H9 (cell line): ENCODE data around the gene CMTM2. TPM values are rescaled to one million over a fixed set of nuclear protein-coding genes. Genes with fewer than 3 reads are reported as not detected.
"Not testable (repeated sequence)": the region's sequence is repeated elsewhere in the genome, so short reads cannot be mapped to it uniquely, and the experiment has no call there.

Source experiments
- DNase-seq: peaks from one replicate; pipeline ENCODE4 v3.0.0-alpha.2; 2017
- H2AFZ ChIP-seq: one replicate; pipeline ENCODE4 v1.6.1; 2013; ENCODE audit warnings: mild to moderate bottlenecking, low read length, control low read depth, moderate library complexity
- H2AK5ac ChIP-seq: 2 replicates; pipeline ENCODE4 v1.6.1; 2013; ENCODE audit warnings: low read length, control low read depth, mixed read lengths; ENCODE audit not compliant: insufficient read length
- H2BK120ac ChIP-seq: one replicate; pipeline ENCODE4 v1.6.1; 2013; ENCODE audit warnings: low read depth, mild to moderate bottlenecking, low read length, control low read depth, inconsistent platforms; ENCODE audit not compliant: poor library complexity, severe bottlenecking
- H2BK12ac ChIP-seq: 2 replicates; pipeline ENCODE4 v1.6.1; 2013; ENCODE audit warnings: low read length, control low read depth, mixed read lengths, low read depth; ENCODE audit not compliant: insufficient read length
- H2BK15ac ChIP-seq: 2 replicates; pipeline ENCODE4 v1.6.1; 2013; ENCODE audit warnings: low read depth, low read length, control low read depth
- H2BK20ac ChIP-seq: one replicate; pipeline ENCODE4 v1.6.1; 2013; ENCODE audit warnings: low read depth, mild to moderate bottlenecking, low read length, control low read depth, inconsistent platforms; ENCODE audit not compliant: poor library complexity, severe bottlenecking
- H2BK5ac ChIP-seq: 2 replicates; pipeline ENCODE4 v1.6.1; 2013; ENCODE audit warnings: low read length, control low read depth, mixed read lengths; ENCODE audit not compliant: insufficient read length
- H3K14ac ChIP-seq: 2 replicates; pipeline ENCODE4 v1.6.1; 2013; ENCODE audit warnings: low read length, control low read depth; ENCODE audit not compliant: insufficient read depth
- H3K18ac ChIP-seq: 2 replicates; pipeline ENCODE4 v1.6.1; 2013; ENCODE audit warnings: low read depth, mild to moderate bottlenecking, mixed read lengths, low read length, control low read depth; ENCODE audit not compliant: insufficient read length
- H3K23ac ChIP-seq: 2 replicates; pipeline ENCODE4 v1.6.1; 2013; ENCODE audit warnings: low read length, control low read depth, mixed read lengths, low read depth; ENCODE audit not compliant: insufficient read length
- H3K23me2 ChIP-seq: 2 replicates; pipeline ENCODE4 v1.6.1; 2013; ENCODE audit warnings: low read depth, mild to moderate bottlenecking, mixed read lengths, low read length, control low read depth; ENCODE audit not compliant: insufficient read length, poor library complexity, severe bottlenecking
- H3K27ac ChIP-seq: 2 replicates; pipeline ENCODE4 v1.5.1; 2013; ENCODE audit warnings: low read length, control low read depth, mixed read lengths, low read depth; ENCODE audit not compliant: insufficient read length
- H3K27me3 ChIP-seq: 2 replicates; pipeline ENCODE4 v1.6.1; 2013; ENCODE audit warnings: low read length, control low read depth, inconsistent platforms; ENCODE audit not compliant: insufficient read depth
- H3K4ac ChIP-seq: 2 replicates; pipeline ENCODE4 v1.6.1; 2013; ENCODE audit warnings: low read depth, mild to moderate bottlenecking, control low read depth, inconsistent platforms, low read length, moderate library complexity
- H3K4me1 ChIP-seq: 2 replicates; pipeline ENCODE4 v1.6.1; 2013; ENCODE audit warnings: low read length, control low read depth, inconsistent platforms; ENCODE audit not compliant: insufficient read depth
- H3K4me2 ChIP-seq: 2 replicates; pipeline ENCODE4 v1.6.1; 2013; ENCODE audit warnings: low read length, control low read depth, mixed read lengths; ENCODE audit not compliant: insufficient read length, insufficient read depth
- H3K56ac ChIP-seq: 2 replicates; pipeline ENCODE4 v1.6.1; 2013; ENCODE audit warnings: low read depth, mild to moderate bottlenecking, mixed read lengths, low read length, control low read depth; ENCODE audit not compliant: insufficient read length
- H3K79me1 ChIP-seq: 2 replicates; pipeline ENCODE4 v1.6.1; 2013; ENCODE audit warnings: low read depth, mild to moderate bottlenecking, moderate library complexity, low read length, control low read depth, inconsistent platforms; ENCODE audit not compliant: insufficient read depth, poor library complexity, severe bottlenecking
- H3K79me2 ChIP-seq: 2 replicates; pipeline ENCODE4 v1.6.1; 2013; ENCODE audit warnings: low read length, control low read depth, inconsistent platforms; ENCODE audit not compliant: insufficient read depth
- H3K9ac ChIP-seq: 2 replicates; pipeline ENCODE4 v1.6.1; 2013; ENCODE audit warnings: low read length, control low read depth, mixed read lengths; ENCODE audit not compliant: insufficient read length; ENCODE audit errors: extremely low read depth
- H3K9me3 ChIP-seq: one replicate; pipeline ENCODE4 v1.6.1; 2013; ENCODE audit warnings: low read depth, low read length, inconsistent platforms; ENCODE audit not compliant: control insufficient read depth
- H3T11ph ChIP-seq: one replicate; pipeline ENCODE4 v1.6.1; 2013; ENCODE audit warnings: mild to moderate bottlenecking, low read length, control low read depth, inconsistent platforms
- H4K20me1 ChIP-seq: one replicate; pipeline ENCODE4 v1.6.1; 2013; ENCODE audit not compliant: control insufficient read depth, insufficient read length, insufficient read depth
- H4K5ac ChIP-seq: 2 replicates; pipeline ENCODE4 v1.6.1; 2013; ENCODE audit warnings: low read depth, mild to moderate bottlenecking, mixed read lengths, low read length, control low read depth; ENCODE audit not compliant: insufficient read length
- H4K8ac ChIP-seq: replicated peaks from 2 replicates; pipeline ENCODE4 v1.6.1; 2013; ENCODE audit warnings: low read length, control low read depth, mixed read lengths, low read depth; ENCODE audit not compliant: insufficient read length
- H4K91ac ChIP-seq: 2 replicates; pipeline ENCODE4 v1.6.1; 2013; ENCODE audit warnings: low read depth, mild to moderate bottlenecking, moderate library complexity, mixed read lengths, low read length, control low read depth; ENCODE audit not compliant: insufficient read length
- H3K27ac Mint-ChIP-seq, 3 experiments: 2 replicates in 2 of 3; 3 replicates in 1 of 3; pipeline ENCODE4 v1.8.0; 2020 to 2021; ENCODE audit warnings: mixed read lengths in 3 of 3, mild to moderate bottlenecking in 1 of 3, moderate library complexity in 1 of 3
- H3K27me3 Mint-ChIP-seq: 2 replicates; pipeline ENCODE4 v1.8.0; 2021; ENCODE audit warnings: low read depth, mild to moderate bottlenecking, moderate library complexity, mixed read lengths
- H3K36me3 Mint-ChIP-seq, 3 experiments: 2 replicates in 2 of 3; 3 replicates in 1 of 3; pipeline ENCODE4 v1.8.0; 2020 to 2021; ENCODE audit warnings: low read depth in 3 of 3, mixed read lengths in 3 of 3; ENCODE audit not compliant: insufficient read depth in 1 of 3
- H3K4me1 Mint-ChIP-seq, 2 experiments: 2 replicates each; pipeline ENCODE4 v1.8.0; 2020; ENCODE audit warnings: mixed read lengths in 2 of 2
- H3K4me3 Mint-ChIP-seq, 2 experiments: 2 replicates in 1 of 2; 3 replicates in 1 of 2; pipeline ENCODE4 v1.8.0; 2020 to 2021; ENCODE audit warnings: mild to moderate bottlenecking in 2 of 2, mixed read lengths in 2 of 2, moderate library complexity in 1 of 2
- H3K9me3 Mint-ChIP-seq, 2 experiments: 2 replicates in 1 of 2; 3 replicates in 1 of 2; pipeline ENCODE4 v1.8.0; 2020; ENCODE audit warnings: mild to moderate bottlenecking in 2 of 2, mixed read lengths in 2 of 2, moderate library complexity in 1 of 2
- WGBS: extraction: QIAGEN DNeasy Blood & Tissue Kit; methylation state at CpG from one replicate; pipeline ENCODE4 v1.1.7; 2013; ENCODE audit warnings: missing lambda C conversion rate, low lambda C conversion rate, mixed read lengths; ENCODE audit not compliant: insufficient read length; ENCODE audit errors: extremely low coverage; 5-methylcytosine and 5-hydroxymethylcytosine counted together
- total RNA-seq: library from RNA; stranded (reverse); gene quantifications from 2 replicates; pipeline ENCODE4 v1.2.1, GENCODE V29; 2021

Gene CMTM2
- total RNA-seq, 1 experiment from 2014 or later = not detected

- not testable (repeated sequence) for H3K27me3 Mint-ChIP-seq, H4K91ac ChIP-seq, H3K18ac ChIP-seq, H2BK15ac ChIP-seq, H3K4me2 ChIP-seq, H3K23ac ChIP-seq, H3K27me3 ChIP-seq, H2BK120ac ChIP-seq, H2BK5ac ChIP-seq, H3K14ac ChIP-seq, H3K9ac ChIP-seq, H3K9me3 ChIP-seq, H4K8ac ChIP-seq, H3K23me2 ChIP-seq, H3K4me1 Mint-ChIP-seq, H3K9me3 Mint-ChIP-seq, H4K5ac ChIP-seq, H3K4me3 Mint-ChIP-seq, H2BK12ac ChIP-seq, H3K4me1 ChIP-seq, H4K20me1 ChIP-seq, H3K27ac ChIP-seq, H3K27ac Mint-ChIP-seq, DNase-seq, H3K79me2 ChIP-seq, H2AFZ ChIP-seq, H3K79me1 ChIP-seq, H3K56ac ChIP-seq, H2AK5ac ChIP-seq, H3T11ph ChIP-seq, H2BK20ac ChIP-seq, H3K4ac ChIP-seq
- no CpG with 5 or more reads among the region's 4 CpGs for WGBS
- peaks cover 23 to 56% (median 53%) of the 10 kb centered on the region in 3 experiments for H3K36me3 Mint-ChIP-seq
Measured at GRCh38 chr16:66631558-66631957, 52.3 kb downstream of the CMTM2 start.
